ENCODE results near the gene MSMO1. TPM values are rescaled to one million over a fixed set of nuclear protein-coding genes. Genes with fewer than 3 reads are reported as not detected.

MSMO1 gene
- total and polyA plus RNA-seq, 12 donors, result 3.7 to 15.1 (median 9.0) TPM

DNA sequence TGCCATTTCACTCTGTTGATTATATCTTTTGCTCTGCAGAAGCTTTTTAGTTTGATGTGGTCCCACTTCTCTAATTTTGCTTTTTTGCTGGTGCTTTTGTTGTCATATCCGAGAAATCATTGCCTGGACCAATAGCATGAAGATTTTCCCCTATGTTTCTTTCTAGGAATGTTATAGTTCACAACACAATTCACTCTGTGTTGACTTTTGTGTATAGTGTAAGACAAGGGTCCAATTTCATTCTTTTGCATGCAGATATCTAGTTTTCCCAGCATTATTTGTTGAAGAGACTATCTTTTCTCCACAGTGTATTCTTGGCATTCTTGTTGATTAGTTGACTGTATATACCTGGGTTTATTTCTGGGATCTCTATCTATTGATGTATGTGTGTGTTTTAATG lies 43.1 kb downstream of the MSMO1 start:
- Histone ChIP-seq H3K27ac (no peak overlapping the region), H3K36me3 (no peaks in the 10 kb centered on the region), H3K9me3 (peaks cover 0 to 17% (median 3%) of the 10 kb centered on the region in 11 donors), H3K4me3 (no peak overlapping the region), H3K27me3 (peaks cover 0 to 2% (median 0%) of the 10 kb centered on the region in 7 donors), H3K4me1 (no peaks in the 10 kb centered on the region)
- intact Hi-C loops (cut with DNase I), result no loop called here
- DNase-seq, result no peak
- WGBS, 2 donors, result 86 to 91% methylated on average over 1 of the region's 1 CpG
- TF ChIP-seq, protein P1, sequence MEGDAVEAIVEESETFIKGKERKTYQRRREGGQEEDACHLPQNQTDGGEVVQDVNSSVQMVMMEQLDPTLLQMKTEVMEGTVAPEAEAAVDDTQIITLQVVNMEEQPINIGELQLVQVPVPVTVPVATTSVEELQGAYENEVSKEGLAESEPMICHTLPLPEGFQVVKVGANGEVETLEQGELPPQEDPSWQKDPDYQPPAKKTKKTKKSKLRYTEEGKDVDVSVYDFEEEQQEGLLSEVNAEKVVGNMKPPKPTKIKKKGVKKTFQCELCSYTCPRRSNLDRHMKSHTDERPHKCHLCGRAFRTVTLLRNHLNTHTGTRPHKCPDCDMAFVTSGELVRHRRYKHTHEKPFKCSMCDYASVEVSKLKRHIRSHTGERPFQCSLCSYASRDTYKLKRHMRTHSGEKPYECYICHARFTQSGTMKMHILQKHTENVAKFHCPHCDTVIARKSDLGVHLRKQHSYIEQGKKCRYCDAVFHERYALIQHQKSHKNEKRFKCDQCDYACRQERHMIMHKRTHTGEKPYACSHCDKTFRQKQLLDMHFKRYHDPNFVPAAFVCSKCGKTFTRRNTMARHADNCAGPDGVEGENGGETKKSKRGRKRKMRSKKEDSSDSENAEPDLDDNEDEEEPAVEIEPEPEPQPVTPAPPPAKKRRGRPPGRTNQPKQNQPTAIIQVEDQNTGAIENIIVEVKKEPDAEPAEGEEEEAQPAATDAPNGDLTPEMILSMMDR (IDR thresholded peaks at IDR 0.05), result no peak
- ATAC-seq, result no peak

- H3K27ac ChIP-seq, result no peak overlapping the region
- peaks cover 0 to 12% (median 0%) of the 10 kb centered on the region in 9 donors for H3K4me1 ChIP-seq
- no peaks in the 10 kb centered on the region for H3K36me3 ChIP-seq
- ATAC-seq (no peak), DNase-seq (no peak)
- 68 to 76% methylated on average over 2 of the region's 2 CpGs for WGBS, 2 donors
- no peak overlapping the region for H3K4me3 ChIP-seq
- peaks cover 0 to 17% (median 3%) of the 10 kb centered on the region in 11 donors for H3K9me3 ChIP-seq
- peaks cover 0 to 50% (median 23%) of the 10 kb centered on the region in 7 donors for H3K27me3 ChIP-seq
- TF ChIP-seq, protein P1 (IDR thresholded peaks at IDR 0.05), result no peak
- intact Hi-C loops (cut with DNase I), result loop anchor here in 1 of 10 donors (5.0 kb wide), 1 partner anchor 87 kb away; no protein-coding TSS in a partner anchor
Observed at GRCh38 chr4:165375465-165375864, 48.0 kb downstream of the MSMO1 start.

GRCh38 chr4:165378398-165378744 lies 50.9 kb downstream of the MSMO1 start:
- H3K27ac ChIP-seq, result peak overlapping the region in 9 of 10 donors; percentile 4 to 74 (median 64)
- WGBS, 2 donors, result 53 to 70% methylated on average over 1 of the region's 1 CpG
- no peak for ATAC-seq
- TF ChIP-seq, protein P1 (IDR thresholded peaks at IDR 0.05), result no peak
- H3K27me3 ChIP-seq, result peaks cover 0 to 74% (median 23%) of the 10 kb centered on the region in 7 donors
- peak overlapping the region; percentile 12 to 63 (median 56) for H3K4me3 ChIP-seq
- H3K36me3 ChIP-seq, result no peaks in the 10 kb centered on the region
- intact Hi-C loops (cut with DNase I), result loop anchor here in 1 of 10 donors (5.0 kb wide), 1 partner anchor 84 kb away; no protein-coding TSS in a partner anchor
- peaks cover 0 to 12% (median under 1%) of the 10 kb centered on the region in 9 donors for H3K4me1 ChIP-seq
- peaks cover 0 to 17% (median 3%) of the 10 kb centered on the region in 11 donors for H3K9me3 ChIP-seq
- DNase-seq, result no peak

DNA sequence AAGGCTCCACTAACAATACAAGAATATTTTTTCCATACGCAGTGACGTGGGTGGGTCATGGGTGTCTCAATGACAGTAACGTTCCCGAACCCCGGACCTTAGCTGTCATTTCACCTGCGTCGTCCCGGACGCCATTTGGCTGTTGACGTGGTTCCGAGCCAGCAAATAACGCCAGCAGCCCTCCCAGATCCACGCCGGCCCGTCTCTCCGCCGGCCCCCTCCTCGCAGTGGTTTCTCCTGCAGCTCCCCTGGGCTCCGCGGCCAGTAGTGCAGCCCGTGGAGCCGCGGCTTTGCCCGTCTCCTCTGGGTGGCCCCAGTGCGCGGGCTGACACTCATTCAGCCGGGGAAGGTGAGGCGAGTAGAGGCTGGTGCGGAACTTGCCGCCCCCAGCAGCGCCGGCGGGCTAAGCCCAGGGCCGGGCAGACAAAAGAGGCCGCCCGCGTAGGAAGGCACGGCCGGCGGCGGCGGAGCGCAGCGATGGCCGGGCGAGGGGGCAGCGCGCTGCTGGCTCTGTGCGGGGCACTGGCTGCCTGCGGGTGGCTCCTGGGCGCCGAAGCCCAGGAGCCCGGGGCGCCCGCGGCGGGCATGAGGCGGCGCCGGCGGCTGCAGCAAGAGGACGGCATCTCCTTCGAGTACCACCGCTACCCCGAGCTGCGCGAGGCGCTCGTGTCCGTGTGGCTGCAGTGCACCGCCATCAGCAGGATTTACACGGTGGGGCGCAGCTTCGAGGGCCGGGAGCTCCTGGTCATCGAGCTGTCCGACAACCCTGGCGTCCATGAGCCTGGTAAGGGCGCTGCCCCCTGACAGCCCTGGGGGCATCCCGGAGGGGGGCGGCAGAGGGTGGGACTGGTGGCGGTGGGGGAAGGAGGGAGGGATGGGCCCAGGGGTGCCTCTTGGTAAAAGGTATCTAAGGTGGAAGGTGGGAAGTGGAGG lies 51.5 kb downstream of the MSMO1 start, which contains the start of gene CPE:
Gene CPE (plus strand): TSS at position 264 of the 933 bp plus-strand sequence. CDS start 214 bp downstream, at position 478.
- TF ChIP-seq, protein P1 (IDR thresholded peaks at IDR 0.05), result peak in 7 of 9 donors; percentile 15 to 59 (median 46)
- Histone ChIP-seq H3K36me3 (no peaks in the 10 kb centered on the region), H3K27ac (peak within 1 kb of the TSS in 9 of 10 donors; percentile 4 to 74 (median 64)), H3K4me1 (peaks cover 0 to 12% (median 3%) of the 10 kb centered on the region in 9 donors), H3K4me3 (peak within 1 kb of the TSS; percentile 12 to 63 (median 56)), H3K27me3 (peaks cover 0 to 74% (median 23%) of the 10 kb centered on the region in 7 donors), H3K9me3 (peaks cover 0 to 15% (median 3%) of the 10 kb centered on the region in 11 donors)
- ATAC-seq (peak; percentile 95 to 99 (median 97)), DNase-seq (peak; percentile 75 to 76)
- intact Hi-C loops (cut with DNase I), result loop anchor here in 1 of 10 donors (5.0 kb wide), 1 partner anchor 83 kb away; no protein-coding TSS in a partner anchor
- 1% methylated on average over 77 to 82 of the region's 82 CpGs for WGBS, 2 donors
